ENCODE data around the gene SLC36A3.
"Not testable (repeated sequence)": the region's sequence is repeated elsewhere in the genome, so short reads cannot be mapped to it uniquely, and the experiment has no call there.

SLC36A3 gene

DNA sequence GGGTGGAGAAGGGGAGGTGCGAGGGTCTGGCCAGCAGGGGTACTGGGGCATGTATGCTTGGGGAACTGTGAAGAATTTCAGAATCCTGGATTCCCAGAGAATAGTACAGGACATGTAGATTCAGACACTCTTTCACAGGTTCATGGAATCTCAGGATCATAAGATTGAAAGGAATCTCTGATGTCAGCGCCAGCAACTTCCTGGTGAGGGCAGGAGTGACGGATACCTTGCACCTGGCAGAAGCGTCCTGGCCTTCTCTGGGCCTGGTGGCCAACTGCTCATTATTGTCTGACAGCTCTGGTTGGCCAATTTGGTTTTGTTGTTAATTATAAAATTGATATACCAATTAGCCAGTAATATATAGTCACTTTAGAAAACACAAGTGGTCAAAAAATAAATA, 43.6 kb downstream of the SLC36A3 start:
- DNase-seq (ENCODE audit: low spot score), result no peak

DNA sequence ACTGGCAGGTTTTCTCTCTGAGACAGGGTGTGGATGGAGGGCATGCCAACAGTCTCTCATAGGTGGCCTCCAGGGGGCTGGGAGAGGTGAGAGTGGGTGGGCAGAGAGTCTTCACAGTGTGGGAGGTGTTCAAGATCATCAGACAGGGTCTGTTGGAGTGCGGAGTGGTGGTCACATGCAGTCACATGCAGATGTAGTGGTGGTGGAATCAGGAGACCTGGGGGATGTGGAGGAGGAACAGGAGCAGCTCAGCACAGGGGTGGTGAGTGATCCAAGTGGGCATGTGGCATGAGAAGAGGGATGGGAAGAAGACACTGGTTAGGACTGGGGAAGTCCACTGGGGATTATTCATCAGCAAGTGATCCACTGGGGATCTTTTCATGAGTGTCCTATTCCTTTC, 44.8 kb downstream of the SLC36A3 start:
- no peak for DNase-seq (ENCODE audit: low spot score)

DNA sequence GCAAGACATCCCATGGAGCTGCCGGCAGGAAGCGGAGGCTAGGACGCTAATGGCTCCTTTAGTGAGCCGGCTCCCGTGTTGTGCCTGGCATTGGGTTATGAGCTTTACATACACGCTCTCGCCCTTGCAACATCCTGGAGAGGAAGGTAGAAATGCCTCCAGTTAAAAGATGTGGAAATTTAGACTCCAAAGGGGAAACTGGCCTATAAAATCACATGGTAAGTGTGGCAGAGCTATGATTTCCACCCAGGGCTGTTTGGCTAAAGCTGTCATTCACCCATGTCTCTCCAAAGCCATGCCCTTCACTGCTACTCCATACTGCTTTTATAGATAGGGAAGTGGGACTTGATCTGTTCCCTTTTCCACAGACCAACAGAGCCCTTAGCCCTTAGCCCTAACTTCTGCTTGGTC, 45.4 kb downstream of the SLC36A3 start:
- DNase-seq (ENCODE audit: low spot score), result no peak

DNA sequence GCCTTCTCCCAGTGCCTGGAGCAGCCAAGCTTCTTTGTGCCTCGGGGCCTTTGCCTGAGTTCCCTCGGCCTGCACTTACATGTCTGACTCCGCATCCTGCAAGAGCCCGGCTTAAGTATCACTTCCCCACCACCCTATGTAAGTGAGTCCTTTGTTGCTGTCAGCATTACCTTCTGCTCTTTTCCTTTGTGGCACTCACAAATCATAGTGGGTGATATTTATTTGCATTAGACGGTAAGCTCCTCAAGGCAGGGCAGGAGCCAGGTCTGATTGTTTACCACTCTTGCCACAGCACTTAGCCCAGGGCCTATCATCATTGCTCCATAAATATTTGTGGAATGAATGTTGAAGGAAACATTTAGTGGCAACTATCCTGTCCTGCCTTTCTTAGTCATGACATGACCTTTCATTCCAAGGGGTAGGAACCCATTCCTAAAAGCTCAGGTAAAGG, 45.8 kb downstream of the SLC36A3 start:
- DNase-seq (ENCODE audit: low spot score), result no peak

DNA sequence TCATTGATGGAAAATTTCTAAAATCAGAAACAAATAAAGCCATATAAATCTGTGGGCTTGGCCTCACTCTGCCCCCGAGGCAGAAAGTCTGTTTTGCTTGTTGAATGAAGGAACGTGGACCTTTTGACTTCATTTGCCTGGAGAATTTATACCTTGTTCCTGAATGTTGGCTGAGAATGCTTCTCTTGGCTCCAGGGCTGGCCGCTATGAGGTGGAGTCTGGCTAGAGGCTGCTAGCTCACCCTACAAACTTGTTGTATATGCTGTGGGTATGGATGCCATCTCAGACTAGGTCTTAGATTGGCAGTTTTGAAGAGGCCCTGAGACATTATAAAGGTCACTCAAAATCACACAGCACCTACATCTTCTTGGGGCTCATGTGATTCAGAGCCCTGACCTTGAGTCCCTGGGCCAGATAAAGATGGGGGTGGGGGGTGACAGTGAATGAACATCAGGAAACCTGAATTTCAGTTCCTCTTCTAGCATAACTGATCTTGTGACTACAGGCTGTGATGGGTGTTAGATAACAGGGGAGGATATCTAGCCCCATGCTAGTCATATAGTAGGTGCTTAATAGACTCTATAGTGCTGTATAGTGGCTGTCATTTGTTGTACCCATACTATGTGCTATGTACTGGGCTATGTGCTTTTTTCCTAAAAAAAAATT, 47.8 kb downstream of the SLC36A3 start:
- no peak for DNase-seq (ENCODE audit: low spot score)

DNA sequence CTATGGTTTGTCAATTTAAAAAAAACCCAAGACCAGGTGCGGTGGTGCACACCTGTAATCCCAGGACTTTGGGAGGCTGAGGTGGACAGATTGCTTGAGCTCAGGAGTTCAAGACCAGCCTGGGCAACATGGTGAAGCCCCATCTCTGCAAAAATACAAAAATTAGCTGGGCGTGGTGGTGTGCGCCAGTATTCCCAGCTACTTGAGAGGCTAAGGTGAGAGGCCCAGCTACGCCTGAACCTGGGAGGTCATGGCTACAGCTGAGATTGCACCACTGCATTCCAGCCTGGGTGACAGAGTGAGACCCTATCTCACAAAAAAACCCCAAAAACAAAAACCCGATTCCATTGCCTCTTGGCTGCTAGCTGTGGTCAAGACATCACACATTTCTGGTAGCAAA, 48.6 kb downstream of the SLC36A3 start:
- DNase-seq (ENCODE audit: low spot score), result not testable (repeated sequence)

DNA sequence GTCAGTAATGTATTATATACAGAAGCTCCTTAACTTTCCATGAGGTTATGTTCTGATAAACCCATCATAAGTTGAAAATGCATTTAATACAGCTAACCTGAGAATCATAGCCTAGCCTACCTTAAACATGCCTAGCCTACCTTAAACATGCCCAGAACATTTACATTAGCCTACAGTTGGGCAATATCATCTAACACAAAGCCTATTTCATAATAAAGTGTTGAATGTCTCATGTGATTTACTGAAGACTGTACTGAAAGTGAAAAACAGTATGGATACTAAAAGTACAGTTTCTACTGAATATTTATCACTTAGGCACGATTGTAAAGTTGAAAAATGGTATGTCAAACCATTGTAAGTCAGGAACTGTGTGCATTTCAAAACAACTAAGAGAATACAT, 49.0 kb downstream of the SLC36A3 start:
- DNase-seq (ENCODE audit: low spot score), result no peak

DNA sequence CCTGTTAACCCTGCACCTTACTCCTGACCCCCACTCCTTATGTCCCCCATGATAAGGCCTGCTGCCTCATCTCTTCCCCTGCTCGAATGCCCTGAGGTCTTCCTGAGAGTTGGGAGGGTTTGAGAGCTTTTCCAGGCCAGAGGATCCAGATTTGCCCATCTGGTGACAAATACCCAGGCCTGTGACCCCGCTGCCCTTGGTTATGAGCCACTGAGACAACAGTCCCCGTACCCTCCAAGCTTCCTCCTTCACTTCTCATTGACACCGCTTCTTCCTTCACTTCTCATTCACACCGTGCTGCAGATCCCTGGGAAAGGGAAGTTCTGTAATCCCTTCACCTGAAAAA, 50.0 kb downstream of the SLC36A3 start:
- no peak for DNase-seq (ENCODE audit: low spot score)

DNA sequence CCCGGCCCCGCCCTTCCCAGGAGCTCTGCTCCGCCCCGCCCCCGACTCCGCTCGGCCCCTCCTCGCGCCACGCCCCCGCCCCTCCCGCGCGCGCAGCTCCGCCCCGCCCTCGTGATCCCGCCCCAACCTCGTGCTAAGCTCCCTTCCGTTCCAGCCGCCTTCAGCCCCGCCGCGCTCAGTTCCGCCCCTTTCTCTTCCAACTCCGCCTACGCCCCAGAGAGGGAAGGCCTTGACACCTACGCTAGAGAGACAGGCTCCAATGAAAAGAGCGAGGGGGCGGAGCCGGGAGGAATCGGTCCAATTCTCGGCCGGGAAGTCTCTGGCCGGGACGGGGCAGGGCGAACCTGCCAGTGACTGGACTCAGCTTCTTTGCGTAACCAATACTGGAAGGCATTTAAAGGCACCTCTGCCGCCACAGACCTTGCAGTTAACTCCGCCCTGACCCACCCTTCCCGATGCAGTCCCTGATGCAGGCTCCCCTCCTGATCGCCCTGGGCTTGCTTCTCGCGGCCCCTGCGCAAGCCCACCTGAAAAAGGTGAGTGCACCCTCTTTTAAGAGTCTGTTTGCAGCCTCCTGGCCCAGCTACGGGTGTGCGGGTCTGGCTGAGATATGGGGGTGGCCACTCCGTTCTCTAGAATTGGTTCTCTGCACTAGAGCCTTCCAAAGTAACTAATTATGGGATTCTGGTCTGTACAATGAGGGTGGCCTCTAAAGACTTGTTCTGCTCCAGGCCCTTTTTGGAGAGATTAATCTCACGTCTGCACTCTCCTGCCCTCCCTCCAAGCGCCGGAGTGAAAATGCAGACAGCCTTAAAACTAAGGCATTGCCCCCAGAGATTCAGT, 50.6 kb downstream of the SLC36A3 start, which contains the start of gene GM2A:
Gene GM2A, plus strand, starts transcription at position 424 of the 843 bp plus-strand sequence. Its CDS starts 32 bp downstream, at position 456.
- peak; percentile 99 for DNase-seq (ENCODE audit: low spot score)

DNA sequence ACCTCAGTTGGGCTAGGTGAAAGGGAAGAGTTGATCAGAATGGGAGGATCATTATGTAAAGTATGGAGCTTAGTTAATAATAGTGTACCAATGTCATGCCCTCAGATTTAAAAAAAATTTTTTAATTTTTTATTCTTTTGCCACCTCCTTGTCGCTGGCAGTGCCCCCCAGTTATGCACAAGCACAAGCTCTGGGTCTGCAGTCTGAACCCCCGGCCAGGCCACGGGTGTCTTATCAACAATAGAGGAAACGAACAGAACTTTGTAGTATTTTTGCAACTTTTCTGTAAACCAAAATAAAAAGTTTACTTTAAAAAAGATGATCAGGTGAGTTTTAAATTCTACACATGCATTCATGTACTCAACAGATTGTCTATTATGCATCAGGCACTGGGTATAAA, 51.9 kb downstream of the SLC36A3 start:
- no peak for DNase-seq (ENCODE audit: low spot score)

DNA sequence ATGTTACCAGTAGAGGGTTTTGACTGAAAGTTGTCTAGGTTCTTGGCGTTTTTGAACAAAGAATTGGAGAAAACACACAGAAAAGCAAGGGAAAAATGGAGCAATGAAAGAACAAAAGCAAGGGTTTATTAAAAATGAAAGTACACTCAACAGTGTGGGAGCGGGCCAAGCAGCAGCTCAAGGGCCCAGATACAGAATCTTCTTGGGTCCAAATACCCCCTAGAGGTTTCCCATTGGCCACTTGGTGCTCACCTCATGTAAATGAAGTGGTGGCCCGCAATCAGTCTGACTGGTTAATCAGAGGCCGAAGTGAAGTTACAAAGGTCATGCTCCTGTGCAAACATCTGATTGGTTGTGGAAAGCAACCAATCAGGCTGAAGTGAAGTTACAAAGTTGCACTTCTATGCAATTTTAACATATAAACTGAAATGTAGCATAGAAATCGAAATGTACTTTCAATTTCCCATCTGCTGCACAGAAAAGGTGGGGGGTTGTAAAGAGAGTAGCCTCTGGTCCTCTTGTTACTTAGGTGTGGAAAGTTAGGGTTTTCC, 52.5 kb downstream of the SLC36A3 start:
- no peak for DNase-seq (ENCODE audit: low spot score)

DNA sequence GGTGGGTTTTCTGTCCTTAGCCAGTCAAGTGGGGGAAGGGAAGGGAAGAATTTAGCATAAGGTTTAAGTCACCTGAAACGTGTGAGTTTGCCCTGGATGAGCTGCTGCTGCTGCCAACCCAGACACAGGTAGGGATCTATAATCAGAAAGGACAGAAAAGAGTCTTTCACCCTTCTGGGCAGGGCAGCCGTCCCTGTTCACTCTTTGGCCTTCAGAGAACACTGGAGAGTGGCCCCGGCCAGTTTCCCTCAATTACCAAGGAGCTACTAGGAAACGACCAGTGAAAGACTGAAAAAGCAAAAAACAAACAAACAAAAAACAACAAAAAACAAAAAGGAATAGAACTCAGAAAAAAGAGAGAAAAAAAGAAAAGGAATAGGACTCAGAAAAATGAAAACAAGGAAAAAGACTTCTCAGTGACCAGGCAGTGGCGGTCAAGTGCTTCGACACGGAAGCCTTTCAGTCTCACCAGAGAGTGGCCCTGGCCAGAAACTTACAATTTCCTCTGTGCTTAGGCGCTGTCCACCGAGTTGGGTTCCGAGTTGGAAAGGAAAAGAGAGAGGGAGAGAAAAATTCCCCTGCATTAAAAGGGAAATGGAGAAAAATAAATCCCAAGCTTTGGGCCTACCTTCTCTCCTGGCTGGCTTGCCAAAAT, 53.1 kb downstream of the SLC36A3 start:
- no peak for DNase-seq (ENCODE audit: low spot score)

DNA sequence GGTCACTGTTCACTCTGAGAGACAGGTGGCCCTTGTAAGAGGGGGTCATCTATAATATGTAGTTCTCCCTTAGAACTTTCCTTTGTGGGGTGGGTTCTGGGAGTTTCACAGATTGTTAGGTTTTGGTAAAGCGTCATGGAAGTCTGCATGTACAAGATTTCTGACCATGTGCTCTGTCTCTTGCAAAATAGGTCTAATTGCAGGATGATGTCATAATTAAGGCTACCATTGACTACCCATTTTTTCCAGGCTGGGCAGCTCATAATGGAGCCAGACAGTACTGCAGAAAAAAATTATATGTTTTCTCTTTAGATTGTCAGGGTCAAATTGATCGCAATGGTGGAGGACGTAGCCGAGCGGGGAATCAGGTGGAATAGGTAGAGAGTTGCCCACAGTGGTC, 54.3 kb downstream of the SLC36A3 start:
- no peak for DNase-seq (ENCODE audit: low spot score)

DNA sequence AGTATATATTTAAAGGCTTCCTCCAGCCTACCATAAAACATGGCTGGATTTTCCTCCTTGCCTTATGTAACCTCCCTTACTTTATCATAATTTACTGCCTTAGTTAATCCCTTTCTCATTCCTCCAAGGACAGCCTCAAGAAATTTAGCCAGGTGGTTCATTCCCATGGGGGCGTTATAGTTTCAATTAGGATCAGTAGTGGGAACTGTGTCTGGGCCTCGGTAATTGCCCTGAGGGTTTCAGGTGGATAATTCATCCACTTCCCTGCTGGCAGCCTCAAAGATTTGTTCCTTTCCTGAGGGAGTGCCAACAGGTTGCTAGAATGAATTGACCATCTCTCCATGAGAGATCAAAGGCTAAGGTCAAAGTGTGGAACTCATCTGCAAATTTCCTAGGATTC, 54.9 kb downstream of the SLC36A3 start:
- DNase-seq (ENCODE audit: low spot score), result no peak

DNA sequence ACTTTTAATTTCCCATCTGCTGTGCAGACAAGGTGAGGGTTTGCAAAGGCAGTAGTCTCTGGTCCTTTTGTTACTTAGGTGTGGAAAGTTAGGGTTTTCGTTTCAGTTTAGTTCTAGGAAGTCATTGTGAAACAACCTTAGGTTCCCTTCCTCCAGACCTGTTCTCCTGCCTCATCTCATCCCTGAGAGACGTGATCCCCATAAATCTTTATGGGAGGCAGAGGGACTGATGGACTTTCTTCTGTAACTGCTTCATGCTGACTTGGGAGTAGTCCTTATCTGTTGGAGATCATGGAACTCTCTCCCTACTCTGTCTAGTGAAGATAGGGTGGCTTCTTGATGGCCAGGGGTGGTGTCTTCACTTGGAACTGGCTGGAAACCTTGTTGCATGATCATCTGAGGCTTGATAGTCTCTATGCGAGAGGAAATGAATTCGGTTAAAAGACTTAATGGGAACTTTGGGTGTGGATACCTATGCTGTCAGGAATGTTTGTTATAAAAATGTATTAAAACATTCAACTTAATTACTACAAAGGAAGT, 57.8 kb downstream of the SLC36A3 start:
- no peak for DNase-seq (ENCODE audit: low spot score)

DNA sequence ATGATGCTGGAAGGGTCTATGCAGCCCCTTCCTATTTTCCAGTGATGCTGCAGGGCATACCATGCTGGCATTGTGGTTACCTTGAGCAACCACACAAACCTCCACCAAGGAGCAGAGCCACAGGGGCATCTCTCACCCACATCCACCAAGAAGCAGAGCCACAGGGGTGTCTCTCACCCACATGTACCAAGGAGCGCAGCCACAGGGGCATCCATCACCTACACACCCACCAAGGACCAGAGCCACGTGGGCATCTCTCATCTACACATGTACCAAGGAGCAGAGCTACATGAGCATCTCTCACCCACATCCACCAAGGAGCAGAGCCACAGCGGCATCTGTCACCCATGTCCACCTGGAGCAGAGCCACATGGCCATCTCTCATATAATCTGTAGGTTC, 59.4 kb downstream of the SLC36A3 start:
- no peak for DNase-seq (ENCODE audit: low spot score)

DNA sequence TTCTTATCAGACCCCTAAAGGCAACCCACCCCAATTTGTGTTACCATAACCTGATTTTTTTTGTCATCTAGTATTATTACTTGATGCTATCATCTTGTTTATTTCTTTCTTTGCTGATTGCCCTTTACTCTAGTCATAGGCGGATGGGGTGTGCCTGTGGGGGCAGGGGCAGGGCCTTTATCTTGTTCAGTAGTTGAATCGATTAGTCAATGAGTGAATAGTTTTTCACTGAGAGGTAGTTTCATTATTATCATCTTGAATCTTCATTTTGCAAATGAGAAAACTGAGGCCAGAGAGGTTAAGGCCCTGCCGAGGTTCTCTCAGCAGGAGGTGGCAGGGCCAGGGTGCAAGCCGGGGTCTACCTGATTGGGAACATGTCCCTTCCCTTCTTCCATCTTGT, 60.0 kb downstream of the SLC36A3 start:
- DNase-seq (ENCODE audit: low spot score), result no peak

DNA sequence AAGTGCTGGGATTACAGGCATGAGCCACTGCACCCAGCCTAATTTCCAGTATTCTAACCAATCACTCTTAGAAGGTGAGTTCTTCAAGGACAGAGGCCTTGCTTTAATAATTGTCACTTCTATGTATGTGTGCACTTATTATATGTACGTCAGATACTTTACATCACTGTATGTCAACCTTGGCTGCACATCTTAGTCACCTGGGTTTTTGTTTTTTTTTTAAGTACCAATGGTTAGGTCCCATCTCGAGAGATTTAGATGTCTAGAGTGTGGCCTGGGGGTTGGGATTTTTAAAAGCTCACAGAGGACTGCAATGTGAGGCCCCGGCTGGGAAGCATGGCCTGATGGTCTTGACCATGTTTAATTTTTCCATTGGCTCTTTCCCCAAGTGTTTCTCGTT, 60.4 kb downstream of the SLC36A3 start:
- DNase-seq (ENCODE audit: low spot score), result no peak

DNA sequence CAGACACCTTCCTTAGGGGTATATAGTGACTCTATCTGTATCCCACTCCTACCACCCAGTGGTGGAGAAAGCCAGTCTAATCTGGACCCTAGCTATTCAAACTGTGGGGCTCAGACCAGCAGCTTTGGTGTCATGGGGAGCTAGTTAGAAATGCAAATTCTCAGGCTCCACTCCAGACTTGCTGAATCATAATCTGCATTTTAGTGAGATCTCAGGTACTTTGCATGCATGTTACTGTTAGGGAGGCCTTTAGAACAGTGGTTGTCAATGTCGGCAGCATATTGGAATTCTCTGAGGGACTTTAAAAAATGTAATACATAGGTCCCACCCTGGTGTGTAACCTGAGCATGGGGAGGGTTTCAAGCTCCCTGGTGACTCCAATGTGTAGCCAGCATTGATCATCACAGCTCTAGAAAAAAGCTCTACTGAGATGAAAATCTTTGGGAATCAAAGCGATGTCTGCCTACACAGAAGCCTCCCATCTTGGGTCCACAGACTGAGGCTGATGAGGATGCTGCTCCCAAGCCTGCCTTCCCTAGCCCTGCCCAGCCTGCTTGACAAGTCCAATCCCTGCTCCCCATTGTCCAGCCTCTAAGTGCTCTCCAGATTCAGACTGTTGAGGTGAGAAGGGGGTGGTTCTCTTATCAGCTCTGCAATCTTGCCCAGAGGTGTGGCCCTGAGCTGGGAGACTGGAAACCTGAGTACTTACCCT, 62.5 kb downstream of the SLC36A3 start:
- no peak for DNase-seq (ENCODE audit: low spot score)

DNA sequence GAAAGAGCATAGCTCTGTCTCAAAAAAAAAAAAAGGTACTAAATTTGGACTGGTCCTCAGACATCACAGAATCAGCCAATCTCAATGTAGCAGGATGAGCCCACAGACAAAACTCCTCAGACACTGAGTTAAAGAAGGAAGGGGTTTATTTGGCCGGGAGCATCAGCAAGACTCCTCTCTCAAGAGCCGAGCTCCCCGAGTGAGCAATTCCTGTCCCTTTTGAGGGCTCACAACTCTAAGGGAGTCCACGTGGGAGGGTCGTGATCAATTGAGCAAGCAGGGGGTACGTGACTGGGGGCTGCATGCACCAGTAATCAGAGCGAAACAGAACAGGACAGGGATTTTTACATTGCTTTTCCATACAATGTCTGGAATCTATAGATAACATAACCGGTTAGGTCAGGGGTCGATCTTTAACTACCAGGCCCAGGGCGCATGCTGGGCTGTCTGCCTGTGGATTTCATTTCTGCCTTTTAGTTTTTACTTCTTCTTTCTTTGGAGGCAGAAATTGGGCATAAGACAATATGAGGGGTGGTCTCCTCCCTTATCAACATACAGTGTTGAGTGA, 63.2 kb downstream of the SLC36A3 start:
- DNase-seq (ENCODE audit: low spot score), result not testable (repeated sequence)

DNA sequence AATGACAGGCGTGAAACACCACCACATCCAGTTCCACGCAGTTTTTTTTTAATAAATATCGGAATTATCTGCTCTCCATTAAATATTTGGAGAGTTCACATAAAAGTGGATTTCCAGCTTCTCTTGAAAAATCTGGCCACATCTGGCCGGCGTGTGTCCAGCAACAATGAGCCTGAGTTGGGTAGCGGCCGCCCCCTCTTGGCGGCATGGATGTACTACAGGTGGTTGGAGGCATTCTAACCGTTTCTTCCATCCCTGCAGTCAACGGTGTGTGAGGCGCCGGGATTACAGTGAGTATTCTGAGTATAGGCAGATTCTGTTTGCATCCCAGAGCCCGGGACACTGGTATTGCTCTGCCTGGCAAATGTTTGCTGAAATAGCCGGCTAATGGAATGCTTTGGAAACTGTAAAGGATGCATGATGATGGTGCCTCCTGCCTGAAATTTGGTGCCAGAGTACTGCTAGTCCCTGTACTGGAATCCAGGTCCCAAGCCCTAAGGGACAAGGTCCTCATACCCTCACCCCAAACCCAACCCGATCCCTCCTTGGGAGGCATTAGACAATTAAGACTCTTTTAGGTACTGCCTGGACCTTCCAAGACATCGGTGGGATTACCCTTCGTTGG, 64.2 kb downstream of the SLC36A3 start:
- DNase-seq (ENCODE audit: low spot score), result peak; percentile 78

All from hematopoietic multipotent progenitor cell treated with erythropoietin and hydrocortisone succinate and interleukin-3 and kit ligand, for 17 days (in vitro differentiated cells).